IMR-90 (cell line): ENCODE measurements around the gene SERP1. TPM values are rescaled to one million over a fixed set of nuclear protein-coding genes. Genes with fewer than 3 reads are reported as not detected.

Source experiments
- ATAC-seq: fragments of 200-7000 bp; cut with Tn5 transposase; 2 replicates; pipeline ENCODE4 v1.9.1; 2020; ENCODE audit warnings: low read depth, mild to moderate bottlenecking, moderate library complexity
- BruUV-seq: library from RNA; stranded (reverse); fragments of 400-500 nt; replicated peaks from 2 replicates; lab custom pipeline; 2021; lab: Mats Ljungman, UMichigan
- CTCF ChIA-PET: fragments of 300-600 bp; formaldehyde crosslinking; extraction: SDS; loops from one replicate; lab custom pipeline; 2021; ENCODE audit warnings: antibody characterized with exemption; lab: Yijun Ruan, JAX
- POLR2A ChIA-PET: fragments of 300-600 bp; sonication (Branson Sonifier 250); formaldehyde crosslinking; loops from one replicate; lab custom pipeline; 2022; ENCODE audit warnings: antibody characterized with exemption; ENCODE audit not compliant: unreplicated experiment; lab: Charles Lee
- DNase-seq: peaks from one replicate; pipeline ENCODE4 v3.0.0; 2013
- H2AFZ ChIP-seq: replicated peaks from 2 replicates; pipeline ENCODE3; 2013; ENCODE audit warnings: low read length, mild to moderate bottlenecking; ENCODE audit not compliant: poor library complexity
- H2AK5ac ChIP-seq: 2 replicates; pipeline ENCODE4 v1.6.1; 2013; ENCODE audit warnings: low read depth, low read length, inconsistent platforms
- H2AK9ac ChIP-seq: replicated peaks from 2 replicates; pipeline ENCODE3; 2013; ENCODE audit warnings: mild to moderate bottlenecking, low read depth, low read length, moderate library complexity; ENCODE audit not compliant: poor library complexity
- H2BK120ac ChIP-seq: 2 replicates; pipeline ENCODE4 v1.6.1; 2013; ENCODE audit warnings: low read depth, low read length, inconsistent platforms
- H2BK15ac ChIP-seq: 3 replicates; pipeline ENCODE4 v1.6.1; 2013; ENCODE audit warnings: low read depth, low read length, inconsistent platforms
- H2BK20ac ChIP-seq: 2 replicates; pipeline ENCODE4 v1.6.1; 2013; ENCODE audit warnings: low read depth, mild to moderate bottlenecking, inconsistent platforms, low read length, moderate library complexity
- H2BK5ac ChIP-seq: 2 replicates; pipeline ENCODE4 v1.6.1; 2013; ENCODE audit warnings: mild to moderate bottlenecking, low read depth, low read length, inconsistent platforms; ENCODE audit not compliant: poor library complexity, severe bottlenecking
- H3K14ac ChIP-seq: replicated peaks from 2 replicates; pipeline ENCODE4 v1.6.1; 2013; ENCODE audit warnings: low read depth, low read length, inconsistent platforms
- H3K18ac ChIP-seq: 2 replicates; pipeline ENCODE4 v1.6.1; 2013; ENCODE audit warnings: low read depth, low read length, control low read depth
- H3K23ac ChIP-seq: 2 replicates; pipeline ENCODE4 v1.6.1; 2013; ENCODE audit warnings: low read depth, low read length, inconsistent platforms
- H3K27ac ChIP-seq: 2 replicates; pipeline ENCODE4 v1.5.1; 2013; ENCODE audit warnings: mild to moderate bottlenecking, control low read depth, low read length; ENCODE audit not compliant: insufficient read depth
- H3K27me3 ChIP-seq: 2 replicates; pipeline ENCODE4 v1.6.1; 2013; ENCODE audit warnings: low read length; ENCODE audit not compliant: control insufficient read depth, insufficient read depth
- H3K36me3 ChIP-seq: 2 replicates; pipeline ENCODE4 v1.6.1; 2013; ENCODE audit warnings: low read length, mixed read lengths; ENCODE audit not compliant: control insufficient read depth, insufficient read depth
- H3K4ac ChIP-seq: 2 replicates; pipeline ENCODE4 v1.6.1; 2013; ENCODE audit warnings: low read depth, low read length, inconsistent platforms
- H3K4me1 ChIP-seq: 2 replicates; pipeline ENCODE4 v1.6.1; 2013; ENCODE audit warnings: low read length, mixed read lengths; ENCODE audit not compliant: control insufficient read depth, insufficient read depth
- H3K4me2 ChIP-seq: 2 replicates; pipeline ENCODE4 v1.6.1; 2013; ENCODE audit warnings: low read depth, mild to moderate bottlenecking, control low read depth, low read length, moderate library complexity
- H3K4me3 ChIP-seq: 2 replicates; pipeline ENCODE4 v1.5.1; 2013; ENCODE audit warnings: low read depth, mild to moderate bottlenecking, control low read depth, low read length, moderate library complexity; ENCODE audit not compliant: insufficient read depth
- H3K56ac ChIP-seq: 2 replicates; pipeline ENCODE4 v1.6.1; 2013; ENCODE audit warnings: low read length, inconsistent platforms; ENCODE audit not compliant: insufficient read depth; ENCODE audit errors: extremely low read depth
- H3K79me1 ChIP-seq, 2 experiments: 2 replicates each; pipeline ENCODE4 v1.6.1; 2013; ENCODE audit warnings: low read length in 2 of 2, inconsistent platforms in 1 of 2, low read depth in 1 of 2
- H3K9ac ChIP-seq: 2 replicates; pipeline ENCODE4 v1.6.1; 2013; ENCODE audit warnings: low read depth, low read length, control low read depth
- H3K9me1 ChIP-seq: 2 replicates; pipeline ENCODE4 v1.6.1; 2013; ENCODE audit warnings: low read length, inconsistent platforms; ENCODE audit not compliant: insufficient read depth
- H3K9me3 ChIP-seq: 2 replicates; pipeline ENCODE4 v1.6.1; 2013; ENCODE audit warnings: low read length; ENCODE audit not compliant: control insufficient read depth, insufficient read depth
- H4K20me1 ChIP-seq: 2 replicates; pipeline ENCODE4 v1.6.1; 2013; ENCODE audit warnings: low read length, inconsistent platforms; ENCODE audit not compliant: insufficient read depth
- H4K5ac ChIP-seq: 2 replicates; pipeline ENCODE4 v1.6.1; 2013; ENCODE audit warnings: mild to moderate bottlenecking, low read depth, low read length, control low read depth
- H4K8ac ChIP-seq, 2 experiments: 2 replicates each; pipeline ENCODE4 v1.6.1; 2013; ENCODE audit warnings: low read depth in 2 of 2, low read length in 2 of 2, control low read depth in 1 of 2, inconsistent platforms in 1 of 2
- H4K91ac ChIP-seq: 2 replicates; pipeline ENCODE4 v1.6.1; 2013; ENCODE audit warnings: low read depth, low read length, inconsistent platforms; ENCODE audit not compliant: insufficient read depth
- BHLHE40 ChIP-seq: fragments of 150-350 bp; IDR thresholded peaks from 2 replicates; pipeline ENCODE4 v1.6.1; 2016; ENCODE audit warnings: mild to moderate bottlenecking, low read depth, low read length
- CEBPB ChIP-seq: IDR thresholded peaks from 2 replicates; pipeline ENCODE4 v1.6.1; 2012; ENCODE audit warnings: low read depth, low read length, improper control_type of control experiment
- CHD1 ChIP-seq: IDR thresholded peaks from 2 replicates; pipeline ENCODE4 v1.6.1; 2012; ENCODE audit warnings: low read depth, low read length, improper control_type of control experiment
- FOS ChIP-seq: fragments of 150-350 bp; IDR thresholded peaks from 2 replicates; pipeline ENCODE4 v1.6.1; 2016; ENCODE audit warnings: low read depth, low read length
- MAFK ChIP-seq: IDR thresholded peaks from 2 replicates; pipeline ENCODE4 v1.6.1; 2012; ENCODE audit warnings: low read depth, low read length, improper control_type of control experiment
- MAZ ChIP-seq: IDR thresholded peaks from 2 replicates; pipeline ENCODE4 v1.6.1; 2012; ENCODE audit warnings: low read depth, mild to moderate bottlenecking, low read length, improper control_type of control experiment, moderate library complexity, borderline replicate concordance
- MXI1 ChIP-seq: IDR thresholded peaks from 2 replicates; pipeline ENCODE4 v1.6.1; 2012; ENCODE audit warnings: low read depth, mild to moderate bottlenecking, low read length, moderate library complexity, borderline replicate concordance
- NFE2L2 ChIP-seq: fragments of 150-350 bp; IDR thresholded peaks from 2 replicates; pipeline ENCODE4 v1.6.1; 2016; ENCODE audit warnings: low read depth, mild to moderate bottlenecking, low read length
- POLR2A ChIP-seq: IDR thresholded peaks from 2 replicates; pipeline ENCODE4 v1.6.1; 2012; ENCODE audit warnings: mild to moderate bottlenecking, low read depth, low read length
- RAD21 ChIP-seq: IDR thresholded peaks from 2 replicates; pipeline ENCODE4 v1.6.1; 2012; ENCODE audit warnings: low read length, improper control_type of control experiment
- RCOR1 ChIP-seq: IDR thresholded peaks from 2 replicates; pipeline ENCODE4 v1.6.1; 2012; ENCODE audit warnings: mild to moderate bottlenecking, low read length, improper control_type of control experiment; ENCODE audit not compliant: insufficient replicate concordance
- RFX5 ChIP-seq: IDR thresholded peaks from 2 replicates; pipeline ENCODE4 v1.8.0; 2012; ENCODE audit warnings: low read depth, mild to moderate bottlenecking, low read length, moderate library complexity
- SMC3 ChIP-seq: fragments of 150-350 bp; IDR thresholded peaks from 2 replicates; pipeline ENCODE4 v1.6.1; 2016; ENCODE audit warnings: low read depth, mild to moderate bottlenecking, antibody characterized with exemption, low read length, moderate library complexity
- WGBS, 2 experiments: methylation state at CpG; one replicate each; pipeline versions ENCODE4 v1.1.5 to v1.1.7; 2013; ENCODE audit warnings: missing lambda C conversion rate in 2 of 2; ENCODE audit not compliant: insufficient read length in 1 of 2; ENCODE audit errors: extremely low coverage in 2 of 2; 5-methylcytosine and 5-hydroxymethylcytosine counted together
- dilution Hi-C: fragments of 300-500 bp; cut with HindIII; formaldehyde crosslinking; loops from one replicate; pipeline ENCODE4 v1.14.3; 2018; ENCODE audit warnings: low sequenced_read_pairs; ENCODE audit not compliant: unreplicated experiment
- in situ Hi-C: fragments of 300-500 bp; cut with MboI; formaldehyde crosslinking; loops from 3 replicates; pipeline ENCODE4 v1.14.3; 2019; ENCODE audit warnings: low sequenced_read_pairs, inconsistent platforms, mixed read lengths
- intact Hi-C: fragments of 100-400 bp; cut with micrococcal nuclease; formaldehyde crosslinking; loops from 2 replicates; pipeline ENCODE4 v1.10.0; 2022
- polyA plus RNA-seq, 3 experiments: library from polyadenylated mRNA; depleted of rRNA; stranded (reverse); fragments of >200 nt; gene quantifications; 2 replicates each; pipeline ENCODE4 v1.2.3, GENCODE V29; 2012; ENCODE audit warnings: low replicate concordance in 1 of 3
- total RNA-seq: library from RNA; depleted of rRNA; stranded (reverse); fragments of >200 nt; gene quantifications from 2 replicates; pipeline ENCODE4 v1.2.3, GENCODE V29; 2012
- TF ChIP-seq, protein P1 (sequence below): conservative IDR thresholded peaks from 2 replicates; pipeline ENCODE4 v1.5.1; 2012; ENCODE audit warnings: mild to moderate bottlenecking, low read depth, low read length, improper control_type of control experiment
- TF ChIP-seq, protein P2 (sequence below): fragments of 150-350 bp; IDR thresholded peaks from 2 replicates; pipeline ENCODE4 v1.6.1; 2016; ENCODE audit warnings: low read depth, mild to moderate bottlenecking, low read length, moderate library complexity, borderline replicate concordance
- TF ChIP-seq, protein P3 (sequence below): fragments of 150-350 bp; IDR thresholded peaks from 2 replicates; pipeline ENCODE4 v1.6.1; 2017; ENCODE audit warnings: mild to moderate bottlenecking, antibody characterized with exemption, low read length, low read depth

SERP1 gene
- total and polyA plus RNA-seq, 2 of the 4 experiments (the other 2 are of a cell fraction): 64.0 to 73.4 TPM

- no peak overlapping the region for H3K4me3 ChIP-seq
- no TSS peak for BruUV-seq
- H3K4ac ChIP-seq: no peak overlapping the region
- ChIA-PET CTCF (interaction anchor here (0.5 kb wide), 1 partner anchor 62 kb away, joined by 3 read pairs; no protein-coding TSS in a partner anchor), POLR2A (no interaction called here)
- WGBS, 2 experiments: no CpG with 5 or more reads among the region's 2 CpGs
- no peak overlapping the region for H2BK20ac ChIP-seq
- no peak overlapping the region for H4K5ac ChIP-seq
- no peaks in the 10 kb centered on the region for H4K20me1 ChIP-seq
- no peak overlapping the region for H2AFZ ChIP-seq
- no peak for TF ChIP-seq CEBPB
- no peak for TF ChIP-seq MAZ
- TF ChIP-seq RAD21: no peak
- TF ChIP-seq RCOR1: no peak
- TF ChIP-seq CHD1: no peak
- TF ChIP-seq, protein P1, sequence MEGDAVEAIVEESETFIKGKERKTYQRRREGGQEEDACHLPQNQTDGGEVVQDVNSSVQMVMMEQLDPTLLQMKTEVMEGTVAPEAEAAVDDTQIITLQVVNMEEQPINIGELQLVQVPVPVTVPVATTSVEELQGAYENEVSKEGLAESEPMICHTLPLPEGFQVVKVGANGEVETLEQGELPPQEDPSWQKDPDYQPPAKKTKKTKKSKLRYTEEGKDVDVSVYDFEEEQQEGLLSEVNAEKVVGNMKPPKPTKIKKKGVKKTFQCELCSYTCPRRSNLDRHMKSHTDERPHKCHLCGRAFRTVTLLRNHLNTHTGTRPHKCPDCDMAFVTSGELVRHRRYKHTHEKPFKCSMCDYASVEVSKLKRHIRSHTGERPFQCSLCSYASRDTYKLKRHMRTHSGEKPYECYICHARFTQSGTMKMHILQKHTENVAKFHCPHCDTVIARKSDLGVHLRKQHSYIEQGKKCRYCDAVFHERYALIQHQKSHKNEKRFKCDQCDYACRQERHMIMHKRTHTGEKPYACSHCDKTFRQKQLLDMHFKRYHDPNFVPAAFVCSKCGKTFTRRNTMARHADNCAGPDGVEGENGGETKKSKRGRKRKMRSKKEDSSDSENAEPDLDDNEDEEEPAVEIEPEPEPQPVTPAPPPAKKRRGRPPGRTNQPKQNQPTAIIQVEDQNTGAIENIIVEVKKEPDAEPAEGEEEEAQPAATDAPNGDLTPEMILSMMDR: no peak
- TF ChIP-seq NFE2L2: no peak
- TF ChIP-seq, protein P2, sequence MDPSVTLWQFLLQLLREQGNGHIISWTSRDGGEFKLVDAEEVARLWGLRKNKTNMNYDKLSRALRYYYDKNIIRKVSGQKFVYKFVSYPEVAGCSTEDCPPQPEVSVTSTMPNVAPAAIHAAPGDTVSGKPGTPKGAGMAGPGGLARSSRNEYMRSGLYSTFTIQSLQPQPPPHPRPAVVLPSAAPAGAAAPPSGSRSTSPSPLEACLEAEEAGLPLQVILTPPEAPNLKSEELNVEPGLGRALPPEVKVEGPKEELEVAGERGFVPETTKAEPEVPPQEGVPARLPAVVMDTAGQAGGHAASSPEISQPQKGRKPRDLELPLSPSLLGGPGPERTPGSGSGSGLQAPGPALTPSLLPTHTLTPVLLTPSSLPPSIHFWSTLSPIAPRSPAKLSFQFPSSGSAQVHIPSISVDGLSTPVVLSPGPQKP: no peak
- TF ChIP-seq, protein P3, sequence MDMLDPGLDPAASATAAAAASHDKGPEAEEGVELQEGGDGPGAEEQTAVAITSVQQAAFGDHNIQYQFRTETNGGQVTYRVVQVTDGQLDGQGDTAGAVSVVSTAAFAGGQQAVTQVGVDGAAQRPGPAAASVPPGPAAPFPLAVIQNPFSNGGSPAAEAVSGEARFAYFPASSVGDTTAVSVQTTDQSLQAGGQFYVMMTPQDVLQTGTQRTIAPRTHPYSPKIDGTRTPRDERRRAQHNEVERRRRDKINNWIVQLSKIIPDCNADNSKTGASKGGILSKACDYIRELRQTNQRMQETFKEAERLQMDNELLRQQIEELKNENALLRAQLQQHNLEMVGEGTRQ: no peak
- TF ChIP-seq FOS: no peak
- TF ChIP-seq MAFK: no peak
- no peak for TF ChIP-seq MXI1
- TF ChIP-seq BHLHE40: no peak
- TF ChIP-seq SMC3: no peak
- TF ChIP-seq RFX5: no peak
- TF ChIP-seq POLR2A: no peak
- no peak overlapping the region for H3K18ac ChIP-seq
- no peaks in the 10 kb centered on the region for H3K9me3 ChIP-seq
- no peak overlapping the region for H2AK5ac ChIP-seq
- intact Hi-C loops: loop anchor here (10.0 kb wide), 2 partner anchors 57 to 557 kb away; no protein-coding TSS in a partner anchor
- DNase-seq (no peak), ATAC-seq (no peak)
- no peaks in the 10 kb centered on the region for H3K79me1 ChIP-seq
- no peaks in the 10 kb centered on the region for H3K36me3 ChIP-seq
- no peak overlapping the region for H2AK9ac ChIP-seq
- no peaks in the 10 kb centered on the region for H3K27me3 ChIP-seq
- no peak overlapping the region for H3K23ac ChIP-seq
- no peak overlapping the region for H3K4me2 ChIP-seq
- H3K56ac ChIP-seq: no peak overlapping the region
- no peak overlapping the region for H2BK5ac ChIP-seq
- no peaks in the 10 kb centered on the region for H3K4me1 ChIP-seq
- no peak overlapping the region for H2BK15ac ChIP-seq
- no peaks in the 10 kb centered on the region for H3K9me1 ChIP-seq
- no peak overlapping the region for H2BK120ac ChIP-seq
- in situ Hi-C loops: no loop called here
- no peak overlapping the region for H3K9ac ChIP-seq
- H4K8ac ChIP-seq: no peak overlapping the region
- H3K27ac ChIP-seq: no peak overlapping the region
- no peak overlapping the region for H3K14ac ChIP-seq
- H4K91ac ChIP-seq: no peak overlapping the region
- dilution Hi-C loops: no loop called here
Measured at GRCh38 chr3:150521463-150521862, 24.8 kb downstream of the SERP1 start.
